ENCODE measurements around the gene SPTBN1. TPM values are rescaled to one million over a fixed set of nuclear protein-coding genes. Genes with fewer than 3 reads are reported as not detected.
A peak's percentile ranks its signal among the peaks of the same experiment; 100 is the strongest.

The SPTBN1 gene
- total and polyA plus RNA-seq, 2 of the 13 experiments (the other 11 are each of a cell fraction or from before 2014, with no cell fraction given) = 123 to 299 TPM

DNA sequence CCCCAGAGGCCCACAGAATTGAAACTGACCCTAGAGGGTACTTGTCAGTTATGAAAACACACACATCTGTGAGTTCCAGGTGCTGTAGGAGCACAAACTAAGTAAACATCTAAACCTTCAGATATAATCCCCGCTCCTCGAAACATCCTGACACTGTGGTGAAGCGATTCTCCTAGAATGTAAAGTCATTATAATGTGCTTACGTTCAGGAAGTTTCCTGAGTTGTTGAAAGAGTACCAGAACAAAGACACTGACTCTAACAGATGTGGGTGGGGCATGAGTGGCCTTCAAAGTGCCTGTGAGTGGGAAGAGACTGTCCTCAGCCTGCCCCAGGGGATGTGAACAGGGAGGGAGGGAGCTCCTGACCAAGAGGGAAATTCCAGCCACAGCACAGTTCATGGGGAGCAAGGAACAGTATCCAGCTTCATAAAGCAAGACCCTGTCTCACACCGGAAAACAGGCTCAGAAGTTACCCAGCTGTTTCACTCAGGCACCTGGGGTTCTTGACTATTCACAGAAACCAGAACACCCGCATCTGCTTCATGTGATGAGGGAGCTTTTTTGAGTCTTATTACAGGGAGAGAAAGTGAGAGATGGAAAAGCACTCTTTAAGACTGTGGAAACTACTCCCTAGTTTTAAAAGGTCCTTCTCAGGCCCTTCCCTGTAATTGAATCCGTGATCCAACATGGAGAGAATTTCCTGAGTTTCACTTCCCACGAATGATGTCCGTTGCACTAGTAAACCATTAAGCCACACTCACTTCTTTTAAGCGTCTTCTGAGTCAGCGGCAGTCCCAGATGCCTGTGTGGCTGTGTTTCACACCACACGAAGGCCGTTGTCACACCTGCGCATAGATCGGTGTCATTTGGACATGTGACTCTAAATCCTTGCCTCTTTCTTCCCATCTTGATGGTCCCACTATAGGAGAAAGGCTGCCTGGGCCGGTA is 178.7 kb downstream of the SPTBN1 start (continued):
- TF ChIP-seq PTBP1 (IDR thresholded peaks at IDR 0.05; ENCODE audit: low read depth, low read length, poor library complexity, severe bottlenecking) (no peak), RELA (CRISPR knock-in tag; IDR thresholded peaks at IDR 0.05) (0 out of 2 replicates have a peak, but pooled peaks have one; percentile 47), ARNT2 (CRISPR knock-in tag; IDR thresholded peaks at IDR 0.05; ENCODE audit: low read depth) (0 out of 2 replicates have a peak, but pooled peaks have one; percentile 32), PAF1 (CRISPR knock-in tag; IDR thresholded peaks at IDR 0.05) (peak; percentile 49), ZNF20 (CRISPR knock-in tag; IDR thresholded peaks at IDR 0.05) (no peak), THRA (CRISPR knock-in tag; IDR thresholded peaks at IDR 0.05; ENCODE audit: borderline replicate concordance) (0 out of 2 replicates have a peak, but pooled peaks have one; percentile 18), POLR2A (IDR thresholded peaks at IDR 0.05; ENCODE audit: insufficient read depth in 1 of 2, low read depth in 2 of 2, low read length in 2 of 2) (peak in 1 of 2 experiments; percentile 27; a peak in 1 of 4 replicates), ZNF784 (CRISPR knock-in tag; IDR thresholded peaks at IDR 0.05; ENCODE audit: borderline replicate concordance) (0 out of 2 replicates have a peak, but pooled peaks have one; percentile 36), ZBTB7B (CRISPR knock-in tag; IDR thresholded peaks at IDR 0.05) (no peak), ZNF563 (CRISPR knock-in tag; IDR thresholded peaks at IDR 0.05) (no peak)
- TF ChIP-seq, protein P1, sequence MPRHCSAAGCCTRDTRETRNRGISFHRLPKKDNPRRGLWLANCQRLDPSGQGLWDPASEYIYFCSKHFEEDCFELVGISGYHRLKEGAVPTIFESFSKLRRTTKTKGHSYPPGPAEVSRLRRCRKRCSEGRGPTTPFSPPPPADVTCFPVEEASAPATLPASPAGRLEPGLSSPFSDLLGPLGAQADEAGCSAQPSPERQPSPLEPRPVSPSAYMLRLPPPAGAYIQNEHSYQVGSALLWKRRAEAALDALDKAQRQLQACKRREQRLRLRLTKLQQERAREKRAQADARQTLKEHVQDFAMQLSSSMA (CRISPR knock-in tag; IDR thresholded peaks at IDR 0.05) = no peak
- TF ChIP-seq, protein P2, sequence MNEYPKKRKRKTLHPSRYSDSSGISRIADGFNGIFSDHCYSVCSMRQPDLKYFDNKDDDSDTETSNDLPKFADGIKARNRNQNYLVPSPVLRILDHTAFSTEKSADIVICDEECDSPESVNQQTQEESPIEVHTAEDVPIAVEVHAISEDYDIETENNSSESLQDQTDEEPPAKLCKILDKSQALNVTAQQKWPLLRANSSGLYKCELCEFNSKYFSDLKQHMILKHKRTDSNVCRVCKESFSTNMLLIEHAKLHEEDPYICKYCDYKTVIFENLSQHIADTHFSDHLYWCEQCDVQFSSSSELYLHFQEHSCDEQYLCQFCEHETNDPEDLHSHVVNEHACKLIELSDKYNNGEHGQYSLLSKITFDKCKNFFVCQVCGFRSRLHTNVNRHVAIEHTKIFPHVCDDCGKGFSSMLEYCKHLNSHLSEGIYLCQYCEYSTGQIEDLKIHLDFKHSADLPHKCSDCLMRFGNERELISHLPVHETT (CRISPR knock-in tag; conservative IDR thresholded peaks at IDR 0.05) = no peak
- TF ChIP-seq, protein P3, sequence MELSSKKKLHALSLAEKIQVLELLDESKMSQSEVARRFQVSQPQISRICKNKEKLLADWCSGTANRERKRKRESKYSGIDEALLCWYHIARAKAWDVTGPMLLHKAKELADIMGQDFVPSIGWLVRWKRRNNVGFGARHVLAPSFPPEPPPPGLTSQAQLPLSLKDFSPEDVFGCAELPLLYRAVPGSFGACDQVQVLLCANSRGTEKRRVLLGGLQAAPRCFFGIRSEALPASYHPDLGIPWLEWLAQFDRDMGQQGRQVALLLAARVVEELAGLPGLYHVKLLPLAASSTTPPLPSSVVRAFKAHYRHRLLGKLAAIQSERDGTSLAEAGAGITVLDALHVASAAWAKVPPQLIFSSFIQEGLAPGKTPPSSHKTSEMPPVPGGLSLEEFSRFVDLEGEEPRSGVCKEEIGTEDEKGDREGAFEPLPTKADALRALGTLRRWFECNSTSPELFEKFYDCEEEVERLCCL (CRISPR knock-in tag; IDR thresholded peaks at IDR 0.05; ENCODE audit: borderline replicate concordance) = no peak
